Stimulated activated naive B cell treated with anti-CD40 and anti-IgM and Interleukin-4, amounts not matched to agents 10 μg/mL and 1 μg/mL and 100 μg/mL, for 72 hours (primary cell): ENCODE data around the gene UBE2D4.
"Not testable (repeated sequence)": the region's sequence is repeated elsewhere in the genome, so short reads cannot be mapped to it uniquely, and the experiment has no call there.

Experiments
- ATAC-seq, 2 donors: fragments of 150-1000 bp; cut with Tn5 transposase; replicated peaks; 2 replicates each; pipeline ENCODE4 v1.10.0; 2021; ENCODE audit warnings: moderate library complexity in 1 of 2
- DNase-seq: peaks from one replicate; pipeline ENCODE4 v3.0.0; 2021
- H3K27ac Mint-ChIP-seq: one replicate; pipeline ENCODE4 v1.8.0; 2022; ENCODE audit warnings: mild to moderate bottlenecking, mixed read lengths
- H3K27me3 Mint-ChIP-seq, 2 donors: one replicate each; pipeline ENCODE4 v1.8.0; 2022; ENCODE audit warnings: mixed read lengths in 2 of 2
- H3K36me3 Mint-ChIP-seq, 2 donors: one replicate each; pipeline ENCODE4 v1.8.0; 2022; ENCODE audit warnings: mixed read lengths in 2 of 2, mild to moderate bottlenecking in 1 of 2
- H3K4me1 Mint-ChIP-seq, 2 donors: one replicate each; pipeline ENCODE4 v1.8.0; 2022; ENCODE audit warnings: mixed read lengths in 2 of 2, mild to moderate bottlenecking in 1 of 2
- H3K4me3 Mint-ChIP-seq, 2 donors: one replicate each; pipeline ENCODE4 v1.8.0; 2022; ENCODE audit warnings: mild to moderate bottlenecking in 2 of 2, mixed read lengths in 2 of 2, moderate library complexity in 1 of 2
- H3K9me3 Mint-ChIP-seq, 2 donors: one replicate each; pipeline ENCODE4 v1.8.0; 2022; ENCODE audit warnings: mixed read lengths in 2 of 2, mild to moderate bottlenecking in 1 of 2

UBE2D4 gene

DNA sequence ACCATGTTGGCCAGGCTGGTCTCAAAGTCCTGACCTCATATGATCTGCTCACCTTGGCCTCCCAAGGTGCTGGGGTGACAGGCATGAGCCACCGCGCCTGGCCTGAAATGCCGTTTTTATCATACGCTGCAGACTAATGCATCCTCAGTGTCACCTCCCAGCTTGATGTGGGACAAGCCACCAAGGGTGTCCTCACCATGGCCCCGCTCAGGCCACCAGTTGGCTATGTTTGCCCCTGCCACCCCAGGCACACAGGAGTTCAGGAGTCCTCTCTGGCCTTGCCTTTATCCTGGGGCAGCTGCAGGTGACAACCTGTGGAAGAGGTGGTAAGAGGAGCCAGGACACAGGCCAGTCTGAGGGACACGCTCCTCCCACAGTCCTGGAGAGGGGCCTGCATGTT, 68.4 kb downstream of the UBE2D4 start:
- H3K4me1 Mint-ChIP-seq, ATAC-seq, H3K27ac Mint-ChIP-seq, DNase-seq, H3K27me3 Mint-ChIP-seq, H3K9me3 Mint-ChIP-seq, H3K36me3 Mint-ChIP-seq, H3K4me3 Mint-ChIP-seq: not testable (repeated sequence)

DNA sequence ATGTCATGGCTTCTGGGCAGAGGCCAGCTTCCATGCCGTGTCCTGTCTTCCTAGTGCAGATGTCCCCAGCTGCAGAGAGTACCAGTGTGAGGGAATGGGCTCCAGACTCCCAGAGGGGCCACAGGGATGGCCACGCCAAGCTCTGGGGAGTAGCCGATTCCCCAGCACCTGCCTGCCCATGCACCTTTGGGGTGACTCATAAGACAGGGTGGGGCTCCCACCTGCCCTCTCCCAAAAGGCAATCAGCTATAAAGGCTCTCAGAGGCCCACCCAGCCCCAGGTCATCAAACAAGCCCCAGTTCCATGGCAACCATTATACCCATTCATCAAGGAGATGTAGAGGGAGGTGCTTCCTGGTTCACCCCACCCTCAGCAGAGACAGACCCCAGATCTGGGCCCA, 71.3 kb downstream of the UBE2D4 start, which contains the start of gene SPDYE1:
SPDYE1 (plus strand) TSS at position 366 of the 400 bp plus-strand sequence. CDS start 2,053 bp downstream, outside the sequence.
- not testable (repeated sequence) for ATAC-seq, H3K27me3 Mint-ChIP-seq, H3K4me3 Mint-ChIP-seq, H3K9me3 Mint-ChIP-seq, H3K4me1 Mint-ChIP-seq, DNase-seq, H3K27ac Mint-ChIP-seq, H3K36me3 Mint-ChIP-seq
